Neural cell (in vitro differentiated cells): ENCODE data around the gene PIK3R3.

Source experiments
- CTCF ChIP-seq: fragments of 450-650 bp; IDR thresholded peaks from 2 replicates; pipeline ENCODE4 v1.5.1; 2014; ENCODE audit warnings: antibody characterized with exemption, mild to moderate bottlenecking, moderate library complexity; ENCODE audit not compliant: poor library complexity, severe bottlenecking
- EP300 ChIP-seq: fragments of 450-650 bp; conservative IDR thresholded peaks from 2 replicates; pipeline ENCODE4 v1.6.1; 2014; ENCODE audit warnings: antibody characterized with exemption, mild to moderate bottlenecking, moderate library complexity; ENCODE audit not compliant: poor library complexity, severe bottlenecking
- EZH2 ChIP-seq: fragments of 200-600, 300-800 bp; shearing (Covaris generic), sonication (generic); IDR thresholded peaks from 2 replicates; pipeline ENCODE4 v1.6.1; 2014; ENCODE audit warnings: antibody characterized with exemption, low read length, borderline replicate concordance, mild to moderate bottlenecking; ENCODE audit not compliant: insufficient read depth, poor library complexity, severe bottlenecking
- POLR2AphosphoS5 ChIP-seq: IDR thresholded peaks from 2 replicates; pipeline ENCODE4 v1.6.1; 2012
- RAD21 ChIP-seq: fragments of 450-650 bp; conservative IDR thresholded peaks from 2 replicates; pipeline ENCODE4 v1.6.1; 2014; ENCODE audit warnings: antibody characterized with exemption, mild to moderate bottlenecking, moderate library complexity
- SMC3 ChIP-seq: fragments of 450-650 bp; conservative IDR thresholded peaks from 2 replicates; pipeline ENCODE4 v1.6.1; 2014; ENCODE audit warnings: antibody characterized with exemption, mild to moderate bottlenecking, moderate library complexity; ENCODE audit not compliant: poor library complexity

- TF ChIP-seq POLR2AphosphoS5 = no peak
- TF ChIP-seq CTCF = no peak
- TF ChIP-seq EZH2 = no peak
- TF ChIP-seq EP300 = no peak
- TF ChIP-seq RAD21 = no peak
- TF ChIP-seq SMC3 = no peak
These were observed 121.8 kb downstream of the PIK3R3 start for GRCh38 chr1:46010611-46011010.
